MCF 10A (cell line): ENCODE measurements around the gene MFSD12. TPM values are rescaled to one million over a fixed set of nuclear protein-coding genes. Genes with fewer than 3 reads are reported as not detected.

Source experiments
- BruUV-seq: library from RNA; stranded (reverse); fragments of 400-500 nt; replicated peaks from 2 replicates; lab custom pipeline; 2021; lab: Mats Ljungman, UMichigan
- CTCF ChIA-PET: fragments of 300-600 bp; sonication (Branson Sonifier 250); formaldehyde crosslinking; extraction: SDS; loops from one replicate; lab custom pipeline; 2021; ENCODE audit warnings: antibody characterized with exemption, inconsistent platforms; lab: Yijun Ruan, JAX
- POLR2A ChIA-PET: fragments of 300-600, 350-650 bp; sonication (Branson Sonifier 250); formaldehyde crosslinking; extraction: SDS; loops from one replicate; lab custom pipeline; 2020; ENCODE audit warnings: antibody characterized with exemption, inconsistent platforms; lab: Yijun Ruan, JAX
- DNase-seq: peaks from one replicate; pipeline ENCODE4 v3.0.0-alpha.2; 2018; ENCODE audit not compliant: unreplicated experiment
- H3K27ac Mint-ChIP-seq: one replicate; pipeline ENCODE4 v1.8.0; 2022; ENCODE audit warnings: mild to moderate bottlenecking, low read depth, mixed read lengths; ENCODE audit not compliant: unreplicated experiment
- H3K27me3 Mint-ChIP-seq: one replicate; pipeline ENCODE4 v1.8.0; 2022; ENCODE audit warnings: mixed read lengths; ENCODE audit not compliant: insufficient read depth, unreplicated experiment
- H3K36me3 Mint-ChIP-seq: one replicate; pipeline ENCODE4 v1.8.0; 2022; ENCODE audit warnings: mild to moderate bottlenecking, moderate library complexity, mixed read lengths; ENCODE audit not compliant: insufficient read depth, unreplicated experiment
- H3K4me1 Mint-ChIP-seq: one replicate; pipeline ENCODE4 v1.8.0; 2022; ENCODE audit warnings: mixed read lengths; ENCODE audit not compliant: insufficient read depth, unreplicated experiment
- H3K4me3 Mint-ChIP-seq: one replicate; pipeline ENCODE4 v1.8.0; 2022; ENCODE audit warnings: mild to moderate bottlenecking, moderate library complexity, mixed read lengths; ENCODE audit not compliant: unreplicated experiment
- H3K9me3 Mint-ChIP-seq: one replicate; pipeline ENCODE4 v1.8.0; 2022; ENCODE audit warnings: mixed read lengths; ENCODE audit not compliant: unreplicated experiment
- intact Hi-C: fragments of 100-400 bp; cut with micrococcal nuclease; formaldehyde crosslinking; loops from 2 replicates; pipeline ENCODE4 v1.14.1; 2022
- total RNA-seq: library from RNA; stranded (reverse); gene quantifications from 2 replicates; pipeline ENCODE4 v1.2.3, GENCODE V29; 2022
- TF ChIP-seq, protein P1 (sequence below): fragments of 200-600 bp; IDR thresholded peaks from one replicate; pipeline ENCODE4 v1.8.0; 2022; ENCODE audit warnings: antibody characterized with exemption, mild to moderate bottlenecking; ENCODE audit not compliant: unreplicated experiment

The MFSD12 gene
- total RNA-seq, 1 experiment from 2014 or later: 79.4 TPM

DNA sequence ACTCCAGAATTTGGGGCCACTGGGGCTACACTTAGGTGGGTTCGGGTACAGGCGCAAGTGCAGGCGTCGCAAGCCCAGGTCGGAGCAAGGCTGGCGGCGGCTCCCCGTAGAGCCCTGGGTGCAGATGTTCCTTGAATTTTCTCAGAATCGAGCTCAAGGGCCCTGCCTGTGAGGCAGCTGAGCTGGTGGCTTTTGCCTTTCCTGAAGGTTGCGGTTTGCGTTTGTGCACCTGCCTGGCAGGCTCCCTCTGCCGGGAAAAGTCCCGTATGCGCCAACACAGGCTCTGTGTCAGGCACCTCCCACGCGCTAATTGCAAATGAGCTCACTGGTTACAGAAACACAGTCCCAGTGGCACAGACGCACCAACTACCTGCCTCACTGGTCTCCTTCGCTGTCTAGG is 62.8 kb downstream of the MFSD12 start:
- Mint-ChIP-seq H3K27ac (no peak overlapping the region), H3K9me3 (no peaks in the 10 kb centered on the region), H3K36me3 (peaks cover 38% of the 10 kb centered on the region), H3K4me1 (peaks cover 11% of the 10 kb centered on the region), H3K4me3 (no peak overlapping the region), H3K27me3 (no peaks in the 10 kb centered on the region)
- TF ChIP-seq, protein P1, sequence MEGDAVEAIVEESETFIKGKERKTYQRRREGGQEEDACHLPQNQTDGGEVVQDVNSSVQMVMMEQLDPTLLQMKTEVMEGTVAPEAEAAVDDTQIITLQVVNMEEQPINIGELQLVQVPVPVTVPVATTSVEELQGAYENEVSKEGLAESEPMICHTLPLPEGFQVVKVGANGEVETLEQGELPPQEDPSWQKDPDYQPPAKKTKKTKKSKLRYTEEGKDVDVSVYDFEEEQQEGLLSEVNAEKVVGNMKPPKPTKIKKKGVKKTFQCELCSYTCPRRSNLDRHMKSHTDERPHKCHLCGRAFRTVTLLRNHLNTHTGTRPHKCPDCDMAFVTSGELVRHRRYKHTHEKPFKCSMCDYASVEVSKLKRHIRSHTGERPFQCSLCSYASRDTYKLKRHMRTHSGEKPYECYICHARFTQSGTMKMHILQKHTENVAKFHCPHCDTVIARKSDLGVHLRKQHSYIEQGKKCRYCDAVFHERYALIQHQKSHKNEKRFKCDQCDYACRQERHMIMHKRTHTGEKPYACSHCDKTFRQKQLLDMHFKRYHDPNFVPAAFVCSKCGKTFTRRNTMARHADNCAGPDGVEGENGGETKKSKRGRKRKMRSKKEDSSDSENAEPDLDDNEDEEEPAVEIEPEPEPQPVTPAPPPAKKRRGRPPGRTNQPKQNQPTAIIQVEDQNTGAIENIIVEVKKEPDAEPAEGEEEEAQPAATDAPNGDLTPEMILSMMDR: no peak
- BruUV-seq: no TSS peak
- CTCF ChIA-PET: interaction anchor here (0.6 to 2.0 kb wide), 4 partner anchors 10 to 193 kb away, joined by 4 to 6 read pairs (median 4); no protein-coding TSS in a partner anchor
- intact Hi-C loops: no loop called here
- POLR2A ChIA-PET: no interaction called here
- DNase-seq: no peak

Other genes starting within 250 kb of the MFSD12 start
- gene NFIC, start 191.0 kb downstream of the MFSD12 start, total RNA-seq: 83.4 and 85.5 TPM in 2 replicates
- gene SMIM24, start 77.1 kb downstream of the MFSD12 start, total RNA-seq: not detected in 2 replicates
- gene SMIM44, start 74.1 kb downstream of the MFSD12 start, total RNA-seq: not detected in 2 replicates
- 14.9 and 16.3 TPM in 2 replicates for gene DOHH, start 56.9 kb downstream of the MFSD12 start, total RNA-seq
- gene FZR1, start 51.3 kb downstream of the MFSD12 start, total RNA-seq: 46.4 and 48.9 TPM in 2 replicates
- gene TEKTIP1, start 18.4 kb downstream of the MFSD12 start, total RNA-seq: 0.49 and 1.0 TPM in 2 replicates
- gene HMG20B, start 15.4 kb upstream of the MFSD12 start, total RNA-seq: 54.7 and 64.7 TPM in 2 replicates
- not detected in 2 replicates for gene GIPC3, start 27.9 kb upstream of the MFSD12 start, total RNA-seq
- gene TBXA2R, start 49.3 kb upstream of the MFSD12 start, total RNA-seq: not detected in 2 replicates
- gene CACTIN, start 69.2 kb upstream of the MFSD12 start, total RNA-seq: 24.7 and 25.1 TPM in 2 replicates
- gene PIP5K1C, start 142.9 kb upstream of the MFSD12 start, total RNA-seq: 13.3 and 15.8 TPM in 2 replicates
- 0.69 and 1.6 TPM in 2 replicates for gene TJP3, start 150.8 kb upstream of the MFSD12 start, total RNA-seq
- gene APBA3, start 204.1 kb upstream of the MFSD12 start, total RNA-seq: 22.9 and 27.6 TPM in 2 replicates
- 85.0 and 85.7 TPM in 2 replicates for gene MRPL54, start 205.1 kb upstream of the MFSD12 start, total RNA-seq
- gene RAX2, start 214.6 kb upstream of the MFSD12 start, total RNA-seq: not detected in 2 replicates
- gene MATK, start 228.8 kb upstream of the MFSD12 start, total RNA-seq: not detected in 2 replicates